NCI-H82 treated with DMSO at 0.1 percent for 48 hours (cell line): Measurements from ENCODE around the gene EFCAB11.

Source experiments
- DNase-seq: peaks from one replicate; lab custom pipeline; 2025; ENCODE audit not compliant: unreplicated experiment; lab: John Stamatoyannopoulos, UW

Gene EFCAB11

GRCh38 chr14:89957791-89958190 lies 3.3 kb upstream of the EFCAB11 start:
- DNase-seq: no peak

DNA sequence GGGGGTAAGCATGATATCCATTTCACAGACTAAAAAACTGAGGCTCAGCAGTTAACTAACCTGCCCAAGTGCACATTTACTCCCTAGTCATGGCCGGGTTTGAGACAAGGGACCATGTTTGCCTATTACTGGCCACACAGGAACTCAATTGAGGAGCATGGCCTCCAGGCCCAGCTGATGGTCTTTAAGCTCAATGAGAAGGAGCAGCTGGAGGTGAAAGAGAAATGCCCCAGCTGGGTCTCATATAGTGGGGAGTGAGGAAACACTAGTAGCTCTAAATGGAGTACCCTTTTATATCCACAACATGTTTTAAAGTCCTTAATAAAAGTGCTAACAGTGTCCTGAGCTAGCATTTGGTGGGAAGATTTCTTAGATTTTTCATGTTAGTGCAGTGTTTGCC lies 2.8 kb upstream of the EFCAB11 start:
- no peak for DNase-seq

- DNase-seq: no peak
Measured at GRCh38 chr14:89956661-89957009, 2.1 kb upstream of the EFCAB11 start.

GRCh38 chr14:89955745-89956660 lies 1.5 kb upstream of the EFCAB11 start, which contains the start of gene TDP1:
TDP1 (plus strand) TSS chr14:89955927; CDS start chr14:89963115, 7,188 bp downstream.
- peak; percentile 74 for DNase-seq

DNA sequence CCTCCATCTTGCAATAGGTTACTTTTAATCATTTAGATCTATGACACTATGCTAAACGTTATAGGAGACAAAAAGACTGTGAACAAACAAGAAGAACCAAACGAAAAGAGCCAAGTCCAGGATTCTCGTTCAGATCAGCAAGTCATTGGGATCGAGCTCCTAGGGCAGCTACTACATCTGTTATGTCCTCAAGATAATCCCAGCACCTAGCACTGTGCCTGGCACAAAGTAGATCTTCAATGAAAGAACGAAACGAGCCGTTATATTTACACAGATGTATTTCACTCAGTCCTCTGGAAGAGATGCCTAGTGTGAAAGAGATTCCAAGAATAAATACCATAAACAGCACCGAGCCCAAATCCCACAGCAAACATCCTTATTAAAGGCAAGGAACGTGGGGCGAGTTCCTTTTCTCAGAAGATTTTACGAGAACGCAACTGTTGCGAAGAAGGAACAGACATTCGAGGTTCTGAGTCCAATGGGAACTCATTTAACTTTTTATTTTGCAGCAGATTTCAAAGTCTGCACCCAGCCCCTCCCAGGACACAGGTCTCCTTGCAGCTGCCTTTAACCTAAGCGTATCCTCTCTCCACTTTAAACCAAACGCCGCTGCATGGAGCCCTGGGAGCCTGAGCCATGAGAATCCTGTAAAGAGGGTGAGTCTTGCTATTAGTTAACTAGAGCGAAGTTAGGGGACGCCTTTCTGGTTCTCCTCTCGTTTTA lies 653 bp upstream of the EFCAB11 start:
- peak; percentile 83 for DNase-seq

GRCh38 chr14:89953602-89954001 lies 928 bp downstream of the EFCAB11 start:
- DNase-seq: no peak

- DNase-seq: no peak
Measured at GRCh38 chr14:89952576-89952975, 2.0 kb downstream of the EFCAB11 start.

- DNase-seq: no peak
Measured at GRCh38 chr14:89947344-89947743, 7.2 kb downstream of the EFCAB11 start.

GRCh38 chr14:89941830-89942377 lies 12.6 kb downstream of the EFCAB11 start:
- DNase-seq: no peak

GRCh38 chr14:89936654-89937185 lies 17.8 kb downstream of the EFCAB11 start:
- no peak for DNase-seq

DNA sequence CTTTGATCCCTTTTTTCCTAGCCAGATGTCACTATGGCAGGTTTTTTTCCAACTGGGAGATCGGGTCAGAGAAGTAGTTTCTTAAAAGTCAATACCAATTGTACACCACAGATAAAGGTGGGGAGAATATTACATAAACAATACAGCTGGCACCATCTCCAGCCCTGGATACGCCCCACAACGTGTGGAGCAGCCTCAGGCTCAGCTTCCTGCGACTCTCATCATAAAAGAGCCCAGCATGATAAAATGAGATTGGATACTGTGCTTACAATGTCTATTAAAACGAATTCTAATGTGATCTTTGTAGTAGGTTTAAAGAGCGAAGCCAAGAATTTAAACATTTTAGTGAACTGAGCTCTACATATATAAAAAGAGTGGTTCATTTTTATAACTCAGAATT lies 21.5 kb downstream of the EFCAB11 start:
- DNase-seq: no peak

DNA sequence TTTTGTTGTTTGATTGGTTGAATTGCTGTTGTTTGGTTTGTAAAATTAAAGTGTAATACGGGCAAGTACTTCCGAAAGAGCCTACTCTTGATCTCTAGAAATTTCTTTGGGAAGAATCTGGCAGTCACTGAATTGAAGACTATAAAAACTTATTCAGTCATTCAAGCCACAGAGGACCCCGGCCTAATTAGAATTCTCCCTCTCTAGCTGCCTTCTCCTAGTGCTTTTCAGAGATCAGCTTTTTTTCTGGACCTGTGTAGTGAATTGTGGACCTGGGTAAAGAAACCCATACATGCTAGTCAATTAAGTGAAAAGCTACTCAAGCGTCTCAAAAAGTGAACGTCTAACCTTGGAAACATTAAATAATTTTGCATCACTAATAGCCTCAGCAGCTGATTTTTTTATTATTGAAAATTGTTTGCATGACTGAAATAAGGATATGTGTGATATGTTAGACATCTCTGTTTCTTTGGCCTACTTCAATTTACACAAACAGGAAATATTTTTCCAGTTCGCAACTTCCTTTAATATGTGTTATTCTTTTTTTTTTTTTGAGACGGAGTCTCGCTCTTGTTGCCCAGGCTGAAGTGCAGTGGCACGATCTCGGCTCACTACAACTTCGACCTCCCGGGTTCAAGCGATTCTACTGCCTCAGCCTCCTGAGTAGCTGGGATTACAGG lies 27.2 kb downstream of the EFCAB11 start:
- DNase-seq: no peak

DNA sequence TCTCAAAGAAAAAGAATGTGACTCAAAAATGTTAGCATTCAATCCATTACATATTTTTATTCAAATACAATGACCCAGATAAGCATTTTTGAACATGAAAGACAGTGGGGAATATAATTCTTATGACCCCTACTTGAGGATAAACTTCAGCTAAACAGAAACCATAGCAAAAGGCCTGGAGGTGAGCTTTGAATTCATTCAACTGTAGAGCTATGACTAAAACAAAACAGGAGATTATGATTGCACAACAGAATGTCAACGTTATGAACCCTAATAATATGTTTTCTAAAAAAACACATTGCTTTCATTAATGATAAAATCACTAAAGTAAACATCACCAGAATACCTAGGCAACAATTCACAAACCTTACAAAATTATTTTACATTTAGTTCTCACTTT lies 27.8 kb downstream of the EFCAB11 start:
- DNase-seq: no peak

DNA sequence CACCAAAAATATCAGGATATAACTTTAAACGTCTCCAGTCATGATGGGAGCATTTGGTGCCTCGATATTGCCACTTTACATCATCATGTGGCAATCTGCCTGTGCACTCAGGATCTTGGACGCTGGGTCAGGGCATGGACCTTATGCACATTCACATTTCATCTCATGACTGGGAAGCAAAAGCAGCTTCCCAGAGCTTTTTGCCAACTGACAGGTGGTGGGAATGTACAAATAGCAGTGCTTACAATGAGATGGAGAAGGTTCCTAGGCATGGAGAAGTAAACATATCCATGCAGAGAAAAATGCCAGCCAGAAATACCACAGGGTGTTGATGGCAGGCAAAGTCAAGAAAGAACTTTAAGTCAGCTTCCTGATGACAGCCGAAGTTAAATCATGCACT lies 30.3 kb downstream of the EFCAB11 start:
- DNase-seq: no peak

- DNase-seq: no peak
Measured at GRCh38 chr14:89922031-89922907, 32.3 kb downstream of the EFCAB11 start.

GRCh38 chr14:89921346-89921745 lies 33.2 kb downstream of the EFCAB11 start:
- no peak for DNase-seq

DNA sequence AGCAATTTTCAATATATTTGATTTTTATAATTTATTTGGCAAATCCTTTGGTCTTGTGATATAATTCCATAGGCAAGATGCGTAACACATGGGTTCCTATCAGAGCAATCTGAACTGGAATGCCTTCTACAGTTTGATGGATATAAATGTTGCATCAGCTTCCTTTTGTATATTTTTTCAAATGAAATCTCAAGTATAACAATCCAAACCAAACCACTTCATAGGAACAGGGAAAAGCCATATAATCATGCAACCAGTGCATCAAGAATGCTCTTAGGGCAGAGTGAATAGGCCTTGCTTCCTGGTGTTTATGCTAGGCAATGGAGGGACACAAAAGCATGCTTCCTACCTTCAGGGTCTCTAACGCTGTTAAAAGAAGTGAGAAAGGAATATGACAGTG lies 34.5 kb downstream of the EFCAB11 start:
- DNase-seq: no peak

GRCh38 chr14:89918721-89919120 lies 35.8 kb downstream of the EFCAB11 start:
- DNase-seq: no peak

GRCh38 chr14:89915114-89915878 lies 39.2 kb downstream of the EFCAB11 start:
- peak; percentile 29 for DNase-seq
